CD4-positive, alpha-beta T cell treated with Interferon alpha-2 for 1 hour (primary cell): Measurements from ENCODE around the gene PCDHGA4.
"Not testable (repeated sequence)": the region's sequence is repeated elsewhere in the genome, so short reads cannot be mapped to it uniquely, and the experiment has no call there.

ENCODE experiments used
- DNase-seq, 2 donors: peaks; one replicate each; pipeline ENCODE4 v3.0.0-alpha.2; 2020 to 2022

PCDHGA4 gene

DNA sequence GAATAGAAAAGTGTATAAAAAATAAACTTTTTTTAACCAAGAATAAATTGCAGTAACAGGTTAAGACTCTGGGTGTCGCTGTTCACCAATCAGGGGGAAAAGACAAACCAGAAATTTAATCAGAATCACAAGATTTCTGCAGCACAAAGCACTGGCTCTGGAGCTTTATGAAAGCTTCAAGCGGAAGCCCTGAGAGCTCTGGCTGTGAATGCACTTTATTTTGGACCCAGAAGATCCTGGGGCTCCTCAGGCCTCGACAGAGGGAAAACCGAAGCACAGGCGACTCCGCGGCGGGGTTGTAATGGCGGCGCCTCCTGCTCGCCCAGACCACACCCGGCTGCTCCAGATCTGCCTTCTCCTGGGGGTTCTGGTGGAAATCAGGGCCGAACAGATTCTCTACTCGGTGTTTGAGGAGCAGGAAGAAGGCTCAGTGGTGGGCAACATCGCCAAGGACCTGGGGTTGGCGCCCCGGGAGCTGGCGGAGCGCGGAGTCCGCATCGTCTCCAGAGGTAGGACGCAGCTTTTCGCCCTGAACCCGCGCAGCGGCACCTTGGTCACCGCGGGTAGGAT, at the start of gene PCDHGA4:
PCDHGA4 (plus strand) TSS at position 122 of the 570 bp plus-strand sequence; CDS start at position 209, 87 bp downstream.
- peak in 1 of 2 donors; percentile 19 for DNase-seq

DNA sequence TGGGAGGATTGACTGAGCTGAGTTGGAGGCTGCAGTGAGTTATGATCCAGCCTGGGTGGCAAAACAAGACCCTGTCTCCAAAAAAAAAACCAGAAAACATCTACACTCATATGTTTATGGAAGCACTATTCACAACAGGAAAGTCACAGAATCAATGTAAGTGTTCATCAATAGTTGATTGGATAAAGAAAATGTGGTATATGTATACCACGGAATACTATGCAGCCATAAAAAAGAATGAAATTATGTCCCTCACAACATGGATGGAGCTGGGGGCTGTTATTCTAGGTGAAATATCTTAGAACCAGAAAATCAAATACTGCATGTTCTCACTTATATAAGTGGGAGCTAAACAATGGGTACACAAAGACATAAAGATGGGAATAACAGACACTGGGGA, 48.2 kb upstream of the PCDHGA4 start:
- no peak for DNase-seq

DNA sequence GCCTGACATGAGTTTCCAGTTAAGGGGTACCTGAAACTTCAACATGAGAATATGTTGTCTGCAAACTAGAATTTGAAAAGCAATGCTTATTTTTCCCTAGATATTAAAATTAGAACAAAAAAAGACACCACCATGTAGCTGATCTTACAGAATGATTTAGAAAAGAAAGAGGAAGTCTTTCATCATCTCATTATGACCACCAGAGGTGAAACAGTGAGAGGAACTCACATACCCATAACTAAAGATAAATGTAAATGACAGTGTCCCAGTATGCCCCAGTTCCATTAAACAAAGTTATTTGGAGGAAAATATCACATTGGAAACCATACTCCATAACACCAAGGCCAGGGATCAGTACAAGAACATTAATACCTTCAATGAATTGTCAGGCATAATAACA, 41.1 kb upstream of the PCDHGA4 start:
- no peak for DNase-seq

DNA sequence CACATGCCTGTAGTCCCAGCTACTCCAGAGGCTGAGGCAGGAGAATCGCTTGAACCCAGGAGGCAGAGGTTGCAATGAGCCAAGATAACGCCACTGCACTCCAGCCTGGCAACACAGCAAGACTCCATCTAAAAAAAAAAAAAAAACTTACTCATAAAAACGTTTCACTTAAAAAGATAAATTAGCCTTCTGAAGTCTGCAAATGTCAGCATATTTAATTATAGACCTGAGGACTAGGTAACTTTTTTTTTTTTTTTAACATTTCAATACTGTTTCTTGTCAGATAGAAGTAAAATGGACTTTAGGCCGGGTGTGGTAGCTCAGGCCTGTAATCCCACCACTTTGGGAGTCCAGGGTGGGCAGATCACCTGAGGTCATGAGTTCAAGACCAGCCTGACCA, 37.9 kb upstream of the PCDHGA4 start:
- DNase-seq = not testable (repeated sequence)

DNA sequence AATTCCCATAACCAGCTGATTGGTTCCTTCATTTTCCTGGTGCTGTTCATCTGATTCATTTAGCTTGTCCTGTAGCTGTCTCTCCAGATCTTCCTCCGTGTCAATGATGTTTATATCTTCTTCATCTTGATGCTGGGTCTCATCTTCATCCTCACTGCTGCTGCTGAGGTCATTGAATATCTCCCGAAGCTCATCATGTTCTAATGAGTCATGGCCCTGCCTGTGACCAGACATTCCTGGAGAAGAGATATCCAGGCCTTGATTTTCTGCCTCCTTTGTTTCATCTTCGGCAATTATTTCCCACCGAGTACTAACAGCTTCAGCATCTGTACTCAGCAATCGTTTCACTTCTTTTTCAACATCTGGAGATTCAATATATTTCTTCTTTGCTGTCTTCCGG, 35.6 kb upstream of the PCDHGA4 start:
- no peak for DNase-seq

DNA sequence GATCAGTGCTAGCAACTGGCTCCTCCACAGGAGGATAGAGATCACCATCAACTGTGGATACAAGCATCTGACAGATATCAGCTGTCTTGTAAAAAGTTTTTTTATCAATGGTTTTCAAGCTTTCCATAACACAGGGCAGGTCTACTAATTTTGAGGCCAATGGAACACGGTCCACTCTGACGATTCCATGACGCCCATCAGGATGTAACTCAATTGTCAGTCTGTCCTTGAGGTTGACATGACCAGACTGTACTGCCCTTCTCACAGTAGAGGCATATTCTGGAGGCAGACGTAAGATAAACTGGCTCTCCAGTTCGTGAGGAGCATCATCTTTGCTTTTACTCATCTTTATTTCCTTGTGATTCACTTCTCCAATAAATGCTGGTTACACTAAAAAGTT, 35.1 kb upstream of the PCDHGA4 start:
- DNase-seq = no peak

DNA sequence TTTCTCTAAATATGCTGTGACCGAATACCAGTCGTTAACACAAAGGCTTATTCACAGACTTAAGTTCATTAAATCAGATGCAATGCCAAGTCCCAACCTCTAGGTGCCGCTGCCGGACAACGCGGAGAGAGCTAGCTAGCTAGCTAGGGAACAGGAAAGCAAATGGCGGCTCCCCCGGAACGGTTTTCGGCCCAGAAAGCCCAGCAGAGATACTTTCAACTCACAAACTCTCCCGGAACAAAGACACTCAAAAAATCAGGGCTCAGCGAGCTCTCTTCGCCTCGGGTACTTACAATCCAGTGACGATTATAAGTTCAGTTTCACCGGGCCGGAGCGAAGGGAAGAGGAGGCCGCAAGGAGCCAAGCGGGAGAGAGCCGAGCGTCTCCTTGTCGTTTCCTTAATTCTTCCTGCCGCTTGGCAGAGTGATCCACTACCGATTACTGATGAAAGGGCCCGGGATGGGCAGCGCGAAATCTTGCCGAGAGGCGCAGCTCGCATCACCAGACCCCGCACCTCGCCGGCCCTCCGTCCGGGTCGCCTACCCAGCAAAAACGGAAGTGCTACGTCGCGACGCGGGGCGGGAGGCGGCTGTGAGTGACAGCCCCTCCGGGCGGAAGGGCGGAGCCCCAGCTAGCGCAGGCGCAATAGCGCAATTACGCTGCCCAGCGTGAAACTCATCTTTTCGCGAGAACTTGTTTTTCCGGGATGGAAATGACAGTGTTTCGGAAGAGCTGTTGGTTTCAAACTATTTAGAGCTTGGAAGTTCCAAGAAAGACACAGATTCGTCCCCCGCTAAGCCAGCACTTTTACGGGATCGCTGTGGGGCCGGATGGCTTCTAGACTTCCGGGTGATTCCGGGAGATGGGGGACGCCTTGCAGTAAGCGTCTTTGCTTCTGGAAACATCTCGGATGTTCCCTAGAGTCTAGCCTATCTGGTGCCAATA, 34.3 kb upstream of the PCDHGA4 start, which contains the start of gene TAF7:
TAF7 (minus strand) TSS at position 560 of the 945 bp plus-strand sequence. CDS start 740 bp downstream, outside the sequence.
- DNase-seq = peak; percentile 94 to 95

DNA sequence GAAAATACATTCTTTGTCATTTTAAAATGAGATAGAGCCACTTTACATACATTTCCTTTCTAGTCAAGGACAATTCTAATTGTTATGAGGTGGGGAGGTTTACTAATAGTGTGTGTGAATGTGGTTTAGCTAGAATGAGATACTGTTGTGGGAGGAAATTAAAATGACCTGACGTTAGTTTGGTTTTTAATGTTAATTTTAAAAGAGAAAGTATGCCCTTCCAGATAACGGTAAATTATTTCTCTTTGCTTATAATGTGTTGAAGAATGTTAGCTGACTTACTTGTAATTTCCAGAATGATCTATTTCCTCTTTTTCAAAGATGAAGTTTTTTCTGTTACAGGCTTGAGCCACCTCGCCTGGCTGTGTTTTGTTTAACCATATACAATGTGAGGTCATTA, 32.6 kb upstream of the PCDHGA4 start:
- DNase-seq = no peak

DNA sequence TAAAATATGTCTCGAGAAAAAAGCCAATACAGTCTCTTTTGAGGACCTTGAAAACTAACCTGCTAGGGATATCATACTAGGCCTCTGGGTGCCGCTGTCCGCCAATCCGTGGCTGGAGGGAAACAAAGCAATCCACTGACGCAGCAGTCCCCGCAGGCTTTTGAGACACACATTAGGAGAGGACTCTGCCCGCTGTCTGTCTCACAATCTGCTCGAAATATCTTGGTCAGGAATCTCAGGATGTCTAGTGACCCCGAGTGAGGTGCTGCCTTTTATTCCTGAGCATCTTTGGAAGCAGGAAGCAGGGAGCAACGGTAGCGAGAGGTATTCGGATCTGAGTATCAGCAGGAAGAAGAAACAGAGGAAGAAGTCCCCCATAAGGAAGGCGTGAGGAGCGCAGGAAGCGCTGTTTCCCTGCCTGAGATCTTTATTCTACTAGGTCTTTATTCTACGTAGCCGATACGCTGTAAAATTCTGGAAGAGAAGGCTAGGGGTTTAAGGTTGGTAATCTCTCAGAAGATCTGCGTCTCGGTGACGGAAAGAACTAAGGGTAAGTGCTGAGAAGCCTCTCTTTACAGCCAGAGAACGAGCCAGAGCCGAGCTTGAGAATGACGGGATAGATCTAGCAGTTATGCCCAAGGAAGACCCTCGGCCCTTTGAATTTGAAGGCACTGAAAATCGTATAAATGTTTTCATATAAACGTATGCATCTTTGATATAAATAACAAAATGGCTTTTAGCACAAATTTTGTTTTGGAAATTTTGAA, 28.6 kb upstream of the PCDHGA4 start:
- DNase-seq = peak; percentile 69 to 77

DNA sequence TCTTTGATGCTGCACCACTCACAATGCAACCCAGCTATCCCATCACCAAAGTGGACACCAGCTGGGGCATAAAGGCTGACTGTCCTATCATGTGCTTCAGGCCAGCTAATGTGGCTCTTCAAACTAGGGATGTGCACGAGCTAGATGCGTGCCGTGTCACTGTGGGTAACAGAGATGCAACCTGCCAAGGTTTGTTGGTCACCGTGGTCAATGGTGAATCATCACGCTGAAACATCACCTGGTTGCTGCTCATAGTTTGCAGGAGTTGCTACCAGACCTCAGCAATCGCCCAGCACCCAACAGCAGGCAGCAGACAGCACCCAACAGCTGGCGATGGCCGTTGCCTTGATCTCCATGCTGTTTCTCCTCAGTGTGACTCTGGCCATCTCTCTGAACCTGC, 26.6 kb upstream of the PCDHGA4 start:
- no peak for DNase-seq

DNA sequence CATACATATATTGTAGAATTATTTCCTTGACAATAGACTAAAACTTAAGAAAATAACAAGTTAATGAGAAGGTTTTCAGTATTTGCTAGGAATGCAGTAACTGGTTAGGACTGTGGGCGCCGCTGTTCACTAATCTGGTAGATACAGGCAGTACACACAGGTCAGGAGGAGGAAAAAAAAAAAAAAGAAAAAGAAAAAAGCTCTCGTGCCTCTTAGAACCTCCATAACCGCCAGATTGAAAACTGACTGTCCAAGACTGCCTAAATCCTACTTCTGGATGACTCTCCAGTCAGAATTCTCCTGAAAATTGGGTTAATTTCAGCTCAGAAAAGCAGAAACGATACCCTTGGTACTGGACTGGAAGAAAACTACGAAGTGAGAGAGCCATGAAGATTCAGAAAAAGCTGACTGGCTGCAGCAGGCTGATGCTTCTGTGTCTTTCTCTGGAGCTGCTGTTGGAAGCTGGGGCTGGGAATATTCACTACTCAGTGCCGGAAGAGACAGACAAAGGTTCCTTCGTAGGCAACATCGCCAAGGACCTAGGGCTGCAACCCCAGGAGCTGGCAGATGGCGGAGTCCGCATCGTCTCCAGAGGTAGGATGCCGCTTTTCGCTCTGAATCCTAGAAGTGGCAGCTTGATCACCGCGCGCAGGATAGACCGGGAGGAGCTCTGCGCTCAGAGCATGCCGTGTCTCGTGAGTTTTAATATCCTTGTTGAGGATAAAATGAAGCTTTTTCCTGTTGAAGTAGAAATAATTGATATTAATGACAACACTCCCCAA, 24.3 kb upstream of the PCDHGA4 start, which contains the start of gene PCDHGA1:
PCDHGA1 (plus strand) TSS at position 216 of the 782 bp plus-strand sequence.
- DNase-seq = peak in 1 of 2 donors; percentile 35

DNA sequence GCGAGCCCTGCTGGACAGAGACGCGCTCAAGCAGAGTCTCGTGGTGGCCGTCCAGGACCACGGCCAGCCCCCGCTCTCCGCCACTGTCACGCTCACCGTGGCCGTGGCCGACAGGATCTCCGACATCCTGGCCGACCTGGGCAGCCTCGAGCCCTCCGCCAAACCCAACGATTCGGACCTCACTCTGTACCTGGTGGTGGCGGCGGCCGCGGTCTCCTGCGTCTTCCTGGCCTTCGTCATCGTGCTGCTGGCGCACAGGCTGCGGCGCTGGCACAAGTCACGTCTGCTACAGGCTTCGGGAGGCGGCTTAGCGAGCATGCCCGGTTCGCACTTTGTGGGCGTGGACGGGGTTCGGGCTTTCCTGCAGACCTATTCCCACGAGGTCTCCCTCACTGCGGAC, 22.2 kb upstream of the PCDHGA4 start:
- not testable (repeated sequence) for DNase-seq

DNA sequence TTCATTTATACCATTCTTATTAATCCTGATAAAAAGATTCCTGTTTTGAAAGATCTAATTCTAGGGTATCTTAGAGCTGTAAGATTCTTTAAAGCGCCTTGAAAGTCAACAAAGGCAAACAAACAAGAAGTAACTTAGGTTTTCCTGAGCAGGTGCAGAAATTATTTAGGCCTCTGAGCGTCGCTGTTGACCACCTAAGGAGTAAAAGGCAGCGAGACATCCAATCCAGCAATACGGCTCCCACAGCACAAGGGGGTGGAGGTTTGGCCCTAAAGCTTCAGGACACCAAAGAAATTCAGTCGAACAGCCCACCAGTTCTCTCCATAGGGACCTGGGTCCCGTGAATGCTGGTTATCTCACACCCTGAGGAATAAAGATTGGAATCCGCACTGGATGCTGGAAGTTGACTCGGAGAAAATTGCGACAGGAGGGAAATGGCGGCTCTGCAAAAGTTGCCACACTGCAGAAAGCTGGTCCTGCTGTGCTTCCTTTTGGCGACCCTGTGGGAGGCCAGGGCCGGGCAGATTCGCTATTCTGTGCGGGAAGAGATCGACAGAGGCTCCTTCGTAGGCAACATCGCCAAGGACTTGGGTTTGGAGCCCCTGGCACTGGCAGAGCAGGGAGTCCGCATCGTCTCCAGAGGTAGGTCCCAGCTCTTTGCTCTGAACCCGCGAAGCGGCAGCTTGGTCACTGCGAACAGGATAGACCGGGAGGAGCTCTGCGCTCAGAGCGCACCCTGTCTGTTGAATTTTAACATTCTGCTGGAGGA, 16.1 kb upstream of the PCDHGA4 start, which contains the start of gene PCDHGA2:
PCDHGA2 (plus strand) TSS at position 223 of the 769 bp plus-strand sequence.
- no peak for DNase-seq

DNA sequence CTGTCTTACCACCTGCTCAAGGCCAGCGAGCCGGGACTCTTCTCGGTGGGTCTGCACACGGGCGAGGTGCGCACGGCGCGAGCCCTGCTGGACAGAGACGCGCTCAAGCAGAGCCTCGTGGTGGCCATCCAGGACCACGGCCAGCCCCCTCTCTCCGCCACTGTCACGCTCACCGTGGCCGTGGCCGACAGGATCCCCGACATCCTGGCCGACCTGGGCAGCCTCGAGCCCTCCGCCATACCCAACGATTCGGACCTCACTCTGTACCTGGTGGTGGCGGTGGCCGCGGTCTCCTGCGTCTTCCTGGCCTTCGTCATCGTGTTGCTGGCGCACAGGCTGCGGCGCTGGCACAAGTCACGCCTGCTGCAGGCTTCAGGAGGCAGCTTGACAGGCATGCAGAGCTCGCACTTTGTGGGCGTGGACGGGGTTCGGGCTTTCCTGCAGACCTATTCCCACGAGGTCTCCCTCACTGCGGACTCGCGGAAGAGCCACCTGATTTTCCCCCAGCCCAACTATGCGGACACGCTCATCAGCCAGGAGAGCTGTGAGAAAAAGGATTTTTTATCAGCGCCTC, 14.0 kb upstream of the PCDHGA4 start:
- DNase-seq = not testable (repeated sequence)

DNA sequence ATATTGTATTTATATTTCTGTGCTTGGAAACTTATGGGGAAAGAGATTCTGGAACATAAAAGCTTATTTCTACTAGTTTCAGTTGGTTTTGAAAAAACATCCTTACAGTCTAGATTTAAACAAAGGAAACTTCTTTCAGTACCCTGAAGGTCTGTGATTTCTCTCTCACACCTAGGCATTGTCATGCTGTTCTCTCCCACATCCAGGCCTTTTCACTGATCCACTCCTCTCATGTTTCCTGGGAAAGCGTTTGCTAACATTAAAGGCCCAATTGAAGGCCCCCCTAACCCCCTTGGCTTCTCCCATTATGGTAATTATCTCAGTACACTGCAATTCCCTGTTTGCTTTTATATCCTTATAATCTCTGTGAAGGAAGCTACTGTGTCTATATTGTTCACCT, 12.0 kb upstream of the PCDHGA4 start:
- no peak for DNase-seq

DNA sequence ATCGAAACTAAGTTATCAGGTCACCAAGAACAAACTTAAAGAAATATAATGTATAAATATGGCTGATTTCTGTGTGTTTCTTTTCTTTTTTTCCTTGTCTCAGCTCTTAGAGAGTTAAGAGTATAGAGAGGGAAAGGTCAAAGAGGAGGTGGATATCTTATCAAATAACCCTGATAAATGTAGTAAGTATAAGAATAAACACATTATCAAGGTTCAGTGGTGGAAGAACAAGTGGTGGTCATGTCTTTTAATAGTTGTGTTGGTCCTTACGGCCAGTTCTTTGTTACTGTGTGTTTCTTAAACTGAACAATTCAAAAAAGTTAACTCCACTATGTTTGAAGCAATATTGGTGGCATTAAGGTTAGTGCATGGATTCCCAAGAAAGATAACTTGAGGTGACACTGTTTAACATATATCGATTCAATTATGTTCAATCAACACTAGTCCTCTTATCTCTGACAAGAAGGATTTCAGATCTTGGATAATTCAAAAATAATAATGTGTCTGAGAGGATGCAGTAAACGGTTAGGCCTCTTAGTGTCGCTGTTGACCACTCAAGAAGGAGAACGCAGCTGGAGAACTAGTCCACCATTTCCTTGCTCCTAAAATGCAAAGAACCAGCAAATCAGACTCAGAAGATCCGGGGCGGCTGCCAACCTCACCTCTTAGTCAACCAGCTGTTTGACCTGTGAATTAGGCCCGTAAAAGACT, 11.4 kb upstream of the PCDHGA4 start, which contains the start of gene PCDHGA3:
PCDHGA3 (plus strand) TSS at position 588 of the 711 bp plus-strand sequence. CDS start 205 bp downstream, outside the sequence.
- peak in 1 of 2 donors; percentile 20 for DNase-seq

DNA sequence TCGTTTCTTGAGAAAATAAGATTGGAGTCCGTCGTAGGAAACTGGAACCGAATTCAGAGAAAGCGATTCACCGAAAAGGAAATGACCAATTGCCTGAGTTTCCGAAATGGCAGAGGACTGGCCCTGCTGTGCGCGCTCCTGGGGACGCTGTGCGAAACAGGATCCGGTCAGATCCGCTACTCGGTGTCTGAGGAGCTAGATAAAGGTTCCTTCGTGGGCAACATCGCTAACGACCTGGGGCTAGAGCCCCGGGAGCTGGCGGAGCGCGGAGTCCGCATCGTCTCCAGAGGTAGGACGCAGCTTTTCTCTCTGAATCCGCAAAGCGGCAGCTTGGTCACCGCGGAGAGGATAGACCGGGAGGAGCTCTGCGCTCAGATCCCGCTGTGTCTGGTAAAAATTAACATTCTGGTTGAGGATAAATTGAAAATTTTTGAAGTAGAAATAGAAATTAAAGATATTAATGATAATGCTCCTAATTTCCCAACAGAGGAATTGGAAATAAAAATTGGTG, 10.8 kb upstream of the PCDHGA4 start:
- DNase-seq = no peak

DNA sequence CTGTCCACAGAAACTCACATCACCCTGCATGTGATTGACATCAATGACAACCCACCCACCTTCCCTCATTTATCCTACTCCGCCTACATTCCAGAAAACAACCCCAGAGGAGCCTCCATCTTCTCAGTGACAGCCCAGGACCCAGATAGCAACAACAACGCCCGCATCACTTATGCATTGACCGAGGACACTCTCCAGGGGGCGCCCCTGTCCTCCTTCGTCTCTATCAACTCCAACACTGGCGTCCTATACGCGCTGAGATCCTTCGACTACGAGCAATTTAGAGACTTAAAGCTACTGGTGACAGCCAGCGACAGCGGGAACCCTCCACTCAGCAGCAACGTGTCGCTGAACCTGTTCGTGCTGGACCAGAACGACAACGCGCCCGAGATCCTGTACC, 9.5 kb upstream of the PCDHGA4 start:
- DNase-seq = no peak

DNA sequence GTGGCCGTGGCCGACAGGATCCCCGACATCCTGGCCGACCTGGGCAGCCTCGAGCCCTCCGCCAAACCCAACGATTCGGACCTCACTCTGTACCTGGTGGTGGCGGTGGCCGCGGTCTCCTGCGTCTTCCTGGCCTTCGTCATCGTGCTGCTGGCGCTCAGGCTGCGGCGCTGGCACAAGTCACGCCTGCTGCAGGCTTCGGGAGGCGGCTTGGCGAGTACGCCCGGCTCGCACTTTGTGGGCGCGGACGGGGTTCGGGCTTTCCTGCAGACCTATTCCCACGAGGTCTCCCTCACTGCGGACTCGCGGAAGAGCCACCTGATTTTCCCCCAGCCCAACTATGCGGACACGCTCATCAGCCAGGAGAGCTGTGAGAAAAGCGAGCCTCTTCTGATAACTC, 8.8 kb upstream of the PCDHGA4 start:
- not testable (repeated sequence) for DNase-seq
